BJ (cell line): ENCODE measurements around the gene CCL22. TPM values are rescaled to one million over a fixed set of nuclear protein-coding genes. Genes with fewer than 3 reads are reported as not detected.

ENCODE experiments used
- CTCF ChIA-PET: fragments of 350-600 bp; formaldehyde crosslinking; extraction: SDS; loops from one replicate; lab custom pipeline; 2021; ENCODE audit warnings: antibody characterized with exemption, inconsistent platforms; lab: Yijun Ruan, JAX
- POLR2A ChIA-PET: fragments of 300-600 bp; sonication (Branson Sonifier 250); formaldehyde crosslinking; extraction: SDS; loops from one replicate; lab custom pipeline; 2021; ENCODE audit warnings: antibody characterized with exemption; lab: Charles Lee
- DNase-seq: peaks from one replicate; pipeline ENCODE4 v3.0.0-alpha.2; 2011; ENCODE audit warnings: low read depth
- H3K27me3 ChIP-seq: 2 replicates; pipeline ENCODE4 v1.6.0; 2011; ENCODE audit warnings: low read length; ENCODE audit not compliant: control insufficient read depth, insufficient read depth
- H3K36me3 ChIP-seq: 2 replicates; pipeline ENCODE4 v1.5.1; 2011; ENCODE audit warnings: low read length; ENCODE audit not compliant: control insufficient read depth, insufficient read depth
- H3K4me3 ChIP-seq: 2 replicates; pipeline ENCODE4 v1.5.1; 2011; ENCODE audit warnings: low read depth, mild to moderate bottlenecking, control low read depth, low read length
- polyA plus RNA-seq: library from polyadenylated mRNA; depleted of rRNA; stranded (reverse); fragments of >200 nt; gene quantifications from 2 replicates; pipeline ENCODE4 v1.2.3, GENCODE V29; 2011
- TF ChIP-seq, protein P1 (sequence below): IDR thresholded peaks from 2 replicates; pipeline ENCODE4 v1.5.1; 2011; ENCODE audit warnings: low read depth, mild to moderate bottlenecking, control low read depth, inconsistent platforms, low read length, moderate library complexity; ENCODE audit not compliant: insufficient read depth

The CCL22 gene
- polyA plus RNA-seq, 1 experiment: not detected

DNA sequence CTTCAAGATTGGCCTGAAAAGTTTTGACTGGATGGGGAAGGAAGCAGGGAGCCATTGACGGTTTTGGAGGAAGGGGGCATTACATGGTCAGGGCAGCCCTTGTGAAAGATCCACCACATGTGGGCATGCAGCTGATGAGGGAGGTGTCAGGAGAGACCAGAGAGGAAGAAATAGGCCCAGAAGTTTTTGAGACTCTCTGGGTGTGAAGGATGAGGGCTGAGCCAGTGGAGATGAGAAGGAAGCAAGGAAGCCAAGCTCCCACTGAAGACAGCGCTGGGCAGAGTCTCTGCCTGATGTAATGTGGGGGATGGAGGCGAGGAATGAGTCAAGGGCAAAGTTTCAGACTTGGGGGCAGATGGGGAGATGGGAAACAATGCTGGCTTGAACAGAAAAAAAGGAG lies 46.5 kb downstream of the CCL22 start:
- POLR2A ChIA-PET: no interaction called here
- DNase-seq: no peak
- H3K4me3 ChIP-seq: no peak overlapping the region
- H3K36me3 ChIP-seq: no peaks in the 10 kb centered on the region
- peaks cover 7% of the 10 kb centered on the region for H3K27me3 ChIP-seq
- TF ChIP-seq, protein P1, sequence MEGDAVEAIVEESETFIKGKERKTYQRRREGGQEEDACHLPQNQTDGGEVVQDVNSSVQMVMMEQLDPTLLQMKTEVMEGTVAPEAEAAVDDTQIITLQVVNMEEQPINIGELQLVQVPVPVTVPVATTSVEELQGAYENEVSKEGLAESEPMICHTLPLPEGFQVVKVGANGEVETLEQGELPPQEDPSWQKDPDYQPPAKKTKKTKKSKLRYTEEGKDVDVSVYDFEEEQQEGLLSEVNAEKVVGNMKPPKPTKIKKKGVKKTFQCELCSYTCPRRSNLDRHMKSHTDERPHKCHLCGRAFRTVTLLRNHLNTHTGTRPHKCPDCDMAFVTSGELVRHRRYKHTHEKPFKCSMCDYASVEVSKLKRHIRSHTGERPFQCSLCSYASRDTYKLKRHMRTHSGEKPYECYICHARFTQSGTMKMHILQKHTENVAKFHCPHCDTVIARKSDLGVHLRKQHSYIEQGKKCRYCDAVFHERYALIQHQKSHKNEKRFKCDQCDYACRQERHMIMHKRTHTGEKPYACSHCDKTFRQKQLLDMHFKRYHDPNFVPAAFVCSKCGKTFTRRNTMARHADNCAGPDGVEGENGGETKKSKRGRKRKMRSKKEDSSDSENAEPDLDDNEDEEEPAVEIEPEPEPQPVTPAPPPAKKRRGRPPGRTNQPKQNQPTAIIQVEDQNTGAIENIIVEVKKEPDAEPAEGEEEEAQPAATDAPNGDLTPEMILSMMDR: no peak
- CTCF ChIA-PET: interaction anchor here (0.7 to 3.2 kb wide), 5 partner anchors 12 to 114 kb away, joined by 3 to 21 read pairs (median 3); no protein-coding TSS in a partner anchor

DNA sequence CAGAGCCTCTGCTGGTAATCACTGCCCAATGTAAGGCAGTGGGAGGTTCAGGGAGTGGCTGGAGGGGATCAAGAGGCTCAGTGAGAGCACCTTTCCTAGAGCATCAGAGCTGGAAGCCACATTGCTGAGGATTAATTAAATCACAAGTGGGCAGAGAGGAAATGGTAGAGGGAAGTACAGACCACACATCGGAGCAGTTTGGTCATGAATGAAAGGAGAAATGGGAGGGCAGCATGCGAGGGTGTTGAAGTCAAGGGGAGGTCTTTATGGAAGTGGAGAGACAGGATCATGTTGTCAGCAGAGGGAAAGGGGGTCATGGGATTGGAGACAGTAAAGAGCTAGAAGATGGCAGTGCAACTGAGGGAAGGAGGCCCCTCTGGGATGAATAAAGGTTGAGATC lies 48.3 kb downstream of the CCL22 start:
- TF ChIP-seq, protein P1: no peak
- peaks cover 8% of the 10 kb centered on the region for H3K27me3 ChIP-seq
- ChIA-PET POLR2A (no interaction called here), CTCF (interaction anchor here (3.2 kb wide), 1 partner anchor 10 kb away, joined by 21 read pairs; no protein-coding TSS in a partner anchor)
- H3K36me3 ChIP-seq: no peaks in the 10 kb centered on the region
- DNase-seq: no peak
- no peak overlapping the region for H3K4me3 ChIP-seq

DNA sequence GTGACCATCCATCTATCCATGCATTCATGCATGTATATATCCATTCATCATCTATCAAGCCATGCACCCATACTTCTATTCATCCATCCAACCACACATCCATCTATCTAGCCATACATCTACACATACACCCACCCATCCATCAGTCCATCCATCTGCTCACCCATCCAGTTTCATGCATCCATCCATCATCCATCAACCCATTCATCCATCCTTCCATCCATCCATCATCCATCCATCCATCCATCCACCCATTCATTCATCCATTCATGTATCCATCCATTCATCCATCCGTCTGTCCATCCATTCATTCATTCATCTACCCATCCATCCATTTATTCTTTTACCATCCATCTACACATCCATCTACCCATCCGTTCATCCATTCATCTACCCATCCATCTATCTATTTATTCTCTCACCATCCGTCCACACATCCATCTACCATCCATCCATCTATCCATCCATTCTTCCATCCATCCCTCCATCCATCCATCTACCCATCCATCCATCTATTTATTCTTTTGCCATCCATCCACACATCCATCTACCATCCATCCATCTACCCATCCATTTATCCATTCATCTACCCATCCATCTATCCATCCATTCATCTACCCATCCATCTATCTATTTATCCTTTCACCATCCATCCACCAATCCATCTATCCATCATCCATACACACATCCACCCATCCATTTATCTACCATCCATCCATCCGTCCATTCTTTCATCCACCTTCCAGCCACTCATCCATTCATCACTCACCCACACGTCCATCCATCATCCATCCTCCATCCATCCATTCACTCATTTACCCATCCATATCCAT lies 49.2 kb downstream of the CCL22 start:
- peaks cover 7% of the 10 kb centered on the region for H3K27me3 ChIP-seq
- POLR2A ChIA-PET: no interaction called here
- H3K36me3 ChIP-seq: no peaks in the 10 kb centered on the region
- no peak overlapping the region for H3K4me3 ChIP-seq
- CTCF ChIA-PET: no interaction called here
- TF ChIP-seq, protein P1: no peak
- no peak for DNase-seq

DNA sequence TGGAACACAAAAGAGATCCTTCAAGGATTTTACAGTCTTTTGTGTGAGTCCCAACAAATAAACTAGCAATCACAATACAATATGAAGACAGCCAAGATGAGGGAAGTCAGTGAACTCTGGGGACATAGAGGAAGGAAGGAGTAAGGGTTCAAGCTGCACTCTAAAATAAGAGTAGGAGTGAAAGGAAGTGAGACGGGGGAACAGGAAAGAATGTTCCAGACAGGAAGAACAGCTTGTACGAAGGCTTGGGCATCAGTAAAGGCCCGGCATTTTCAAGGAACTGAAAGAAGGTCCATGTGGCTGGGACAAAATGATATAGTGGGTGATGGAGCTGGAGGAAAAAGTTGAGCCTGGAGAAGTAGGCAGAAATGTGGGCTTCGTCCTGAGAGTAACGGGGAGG lies 50.5 kb downstream of the CCL22 start:
- ChIA-PET POLR2A (no interaction called here), CTCF (interaction anchor here (1.0 kb wide), 2 partner anchors 8 to 10 kb away, joined by 3 to 4 read pairs; no protein-coding TSS in a partner anchor)
- H3K27me3 ChIP-seq: peaks cover 8% of the 10 kb centered on the region

More for the DNA sequence above, 50.5 kb downstream of the CCL22 start:
- Histone ChIP-seq H3K36me3 (no peaks in the 10 kb centered on the region), H3K4me3 (no peak overlapping the region)
- TF ChIP-seq, protein P1: no peak
- no peak for DNase-seq
